ENCODE data around the gene LMNB1.

GRCh38 chr5:126878634-126879033 lies 101.7 kb downstream of the LMNB1 start:
- no peak for TF ChIP-seq CTCF (IDR thresholded peaks at IDR 0.05)
- no peak for TF ChIP-seq POLR2A (IDR thresholded peaks at IDR 0.05)
